ENCODE data around the gene LAMC2.

DNA sequence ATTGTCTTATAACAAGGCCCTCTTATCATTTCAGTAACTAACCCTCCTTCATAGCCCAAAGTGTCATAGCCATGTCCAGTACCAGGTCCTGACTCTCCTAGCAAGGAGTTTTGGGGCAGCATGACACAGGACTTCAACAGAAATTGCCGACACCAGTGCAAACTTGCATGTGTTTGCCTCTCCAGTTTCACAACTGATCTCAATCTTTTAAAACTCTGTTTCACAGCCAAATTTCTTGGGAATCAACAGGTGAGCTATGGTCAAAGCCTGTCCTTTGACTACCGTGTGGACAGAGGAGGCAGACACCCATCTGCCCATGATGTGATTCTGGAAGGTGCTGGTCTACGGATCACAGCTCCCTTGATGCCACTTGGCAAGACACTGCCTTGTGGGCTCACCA, 36.8 kb downstream of the LAMC2 start:
- TF ChIP-seq, protein P1, sequence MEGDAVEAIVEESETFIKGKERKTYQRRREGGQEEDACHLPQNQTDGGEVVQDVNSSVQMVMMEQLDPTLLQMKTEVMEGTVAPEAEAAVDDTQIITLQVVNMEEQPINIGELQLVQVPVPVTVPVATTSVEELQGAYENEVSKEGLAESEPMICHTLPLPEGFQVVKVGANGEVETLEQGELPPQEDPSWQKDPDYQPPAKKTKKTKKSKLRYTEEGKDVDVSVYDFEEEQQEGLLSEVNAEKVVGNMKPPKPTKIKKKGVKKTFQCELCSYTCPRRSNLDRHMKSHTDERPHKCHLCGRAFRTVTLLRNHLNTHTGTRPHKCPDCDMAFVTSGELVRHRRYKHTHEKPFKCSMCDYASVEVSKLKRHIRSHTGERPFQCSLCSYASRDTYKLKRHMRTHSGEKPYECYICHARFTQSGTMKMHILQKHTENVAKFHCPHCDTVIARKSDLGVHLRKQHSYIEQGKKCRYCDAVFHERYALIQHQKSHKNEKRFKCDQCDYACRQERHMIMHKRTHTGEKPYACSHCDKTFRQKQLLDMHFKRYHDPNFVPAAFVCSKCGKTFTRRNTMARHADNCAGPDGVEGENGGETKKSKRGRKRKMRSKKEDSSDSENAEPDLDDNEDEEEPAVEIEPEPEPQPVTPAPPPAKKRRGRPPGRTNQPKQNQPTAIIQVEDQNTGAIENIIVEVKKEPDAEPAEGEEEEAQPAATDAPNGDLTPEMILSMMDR (IDR thresholded peaks at IDR 0.05; ENCODE audit: insufficient read depth, low read depth, low read length) = no peak
- TF ChIP-seq EZH2 (IDR thresholded peaks at IDR 0.05; ENCODE audit: insufficient read depth, low read length) = no peak
